GM21528 (cell line): ENCODE data around the gene TTC22.
A peak's percentile ranks its signal among the peaks of the same experiment; 100 is the strongest.
"Not testable (repeated sequence)": the region's sequence is repeated elsewhere in the genome, so short reads cannot be mapped to it uniquely, and the experiment has no call there.

Experiments
- ATAC-seq: cut with Tn5 transposase; IDR thresholded peaks from one replicate; pipeline ENCODE4 v1.9.1; 2021; ENCODE audit warnings: mild to moderate bottlenecking, moderate library complexity; ENCODE audit not compliant: unreplicated experiment, low FRiP score

The TTC22 gene

GRCh38 chr1:54792686-54793282, 8.3 kb downstream of the TTC22 start:
- ATAC-seq = no peak

GRCh38 chr1:54791880-54792522, 9.1 kb downstream of the TTC22 start:
- ATAC-seq = no peak

GRCh38 chr1:54788459-54788858, 12.7 kb downstream of the TTC22 start:
- ATAC-seq = no peak

- ATAC-seq = no peak
These were observed 13.5 kb downstream of the TTC22 start for GRCh38 chr1:54787604-54788003.

GRCh38 chr1:54786778-54787177, 14.3 kb downstream of the TTC22 start:
- no peak for ATAC-seq

- no peak for ATAC-seq
These were observed 17.1 kb downstream of the TTC22 start for GRCh38 chr1:54784066-54784465.

- ATAC-seq = no peak
These were observed 18.5 kb downstream of the TTC22 start for GRCh38 chr1:54782588-54782987.

GRCh38 chr1:54782156-54782555, 19.0 kb downstream of the TTC22 start:
- no peak for ATAC-seq

GRCh38 chr1:54781023-54781723, 19.9 kb downstream of the TTC22 start:
- ATAC-seq = no peak

GRCh38 chr1:54777431-54777830, 23.7 kb downstream of the TTC22 start:
- no peak for ATAC-seq

- no peak for ATAC-seq
These were observed 24.1 kb downstream of the TTC22 start for GRCh38 chr1:54777011-54777410.

GRCh38 chr1:54775828-54776721, 25.0 kb downstream of the TTC22 start:
- ATAC-seq = not testable (repeated sequence)

- no peak for ATAC-seq
These were observed 26.2 kb downstream of the TTC22 start for GRCh38 chr1:54774820-54775498.

GRCh38 chr1:54772951-54773350, 28.2 kb downstream of the TTC22 start:
- ATAC-seq = no peak

GRCh38 chr1:54768093-54768492, 33.0 kb downstream of the TTC22 start:
- no peak for ATAC-seq

- ATAC-seq = no peak
These were observed 33.6 kb downstream of the TTC22 start for GRCh38 chr1:54767526-54767925.

- ATAC-seq = no peak
These were observed 34.4 kb downstream of the TTC22 start for GRCh38 chr1:54766726-54767125.

GRCh38 chr1:54764922-54765561, 36.1 kb downstream of the TTC22 start:
- ATAC-seq = peak; percentile 8

- peak; percentile 94 for ATAC-seq
These were observed 36.8 kb downstream of the TTC22 start, which contains the start of gene PARS2 for GRCh38 chr1:54764133-54764921. Gene PARS2, minus strand, starts transcription at chr1:54764523. Its CDS starts 5,362 bp downstream, at chr1:54759161.
